GM23248 (cell line): ENCODE measurements around the gene TNIP3. TPM values are rescaled to one million over a fixed set of nuclear protein-coding genes. Genes with fewer than 3 reads are reported as not detected.
A peak's percentile ranks its signal among the peaks of the same experiment; 100 is the strongest.

Experiments
- DNase-seq: peaks from one replicate; pipeline ENCODE4 v3.0.0-alpha.2; 2015
- H2AFZ ChIP-seq: fragments of 200-600 bp; sonication (generic); 2 replicates; pipeline ENCODE4 v1.6.1; 2016; ENCODE audit warnings: antibody characterized with exemption
- H3F3A ChIP-seq: fragments of 200-600 bp; sonication (generic); 2 replicates; pipeline ENCODE4 v1.6.1; 2016; ENCODE audit warnings: mild to moderate bottlenecking, antibody characterized with exemption, mixed run types; ENCODE audit not compliant: insufficient read depth
- H3K27ac ChIP-seq: fragments of 200-600 bp; sonication (generic); 2 replicates; pipeline ENCODE4 v1.5.1; 2016; ENCODE audit warnings: mild to moderate bottlenecking
- H3K27me3 ChIP-seq: fragments of 200-600 bp; sonication (generic); replicated peaks from 2 replicates; pipeline ENCODE4 v1.6.1; 2016; ENCODE audit warnings: mild to moderate bottlenecking; ENCODE audit not compliant: insufficient read depth
- H3K36me3 ChIP-seq: fragments of 200-600 bp; sonication (generic); 2 replicates; pipeline ENCODE4 v1.6.1; 2016; ENCODE audit warnings: low read depth, mild to moderate bottlenecking
- H3K4me1 ChIP-seq: fragments of 200-600 bp; sonication (generic); 2 replicates; pipeline ENCODE4 v1.6.1; 2016; ENCODE audit warnings: mild to moderate bottlenecking; ENCODE audit not compliant: insufficient read depth
- H3K4me2 ChIP-seq: fragments of 200-600 bp; sonication (generic); one replicate; pipeline ENCODE4 v1.6.1; 2016; ENCODE audit warnings: mild to moderate bottlenecking; ENCODE audit not compliant: unreplicated experiment
- H3K4me3 ChIP-seq: fragments of 200-600 bp; sonication (generic); 2 replicates; pipeline ENCODE4 v1.5.1; 2016; ENCODE audit warnings: mild to moderate bottlenecking
- H3K79me2 ChIP-seq: fragments of 200-600 bp; sonication (generic); 2 replicates; pipeline ENCODE4 v1.6.1; 2016; ENCODE audit warnings: mild to moderate bottlenecking; ENCODE audit not compliant: insufficient read depth
- H3K9ac ChIP-seq: fragments of 200-600 bp; sonication (generic); 2 replicates; pipeline ENCODE4 v1.6.1; 2016; ENCODE audit warnings: mild to moderate bottlenecking
- H3K9me2 ChIP-seq: fragments of 200-600 bp; sonication (generic); 2 replicates; pipeline ENCODE4 v1.6.1; 2016; ENCODE audit warnings: mixed run types, mild to moderate bottlenecking, moderate library complexity; ENCODE audit not compliant: insufficient read depth
- H3K9me3 ChIP-seq: fragments of 200-600 bp; sonication (generic); one replicate; pipeline ENCODE4 v1.6.1; 2017; ENCODE audit warnings: low read depth
- H4K20me1 ChIP-seq: fragments of 200-600 bp; sonication (generic); 2 replicates; pipeline ENCODE4 v1.6.0; 2016; ENCODE audit not compliant: insufficient read depth
- EZH2 ChIP-seq: fragments of 200-600 bp; sonication (generic); IDR thresholded peaks from 2 replicates; pipeline ENCODE4 v1.6.1; 2018; ENCODE audit warnings: antibody characterized with exemption, mild to moderate bottlenecking; ENCODE audit not compliant: insufficient read depth, poor library complexity, severe bottlenecking
- EZH2phosphoT487 ChIP-seq: fragments of 200-600 bp; sonication (generic); IDR thresholded peaks from 2 replicates; pipeline ENCODE4 v1.6.1; 2018; ENCODE audit warnings: antibody characterized with exemption, moderate library complexity, mild to moderate bottlenecking, low read depth; ENCODE audit not compliant: insufficient read depth
- WGBS, 2 experiments: methylation state at CpG; one replicate each; pipeline ENCODE4 v1.1.6; 2015 to 2017; ENCODE audit warnings: low lambda C conversion rate in 2 of 2, low coverage in 1 of 2; ENCODE audit errors: missing lambda C conversion rate in 2 of 2; 5-methylcytosine and 5-hydroxymethylcytosine counted together
- in situ Hi-C: fragments of 300-500 bp; cut with MboI; formaldehyde crosslinking; loops from 2 replicates; pipeline ENCODE4 v1.15.0; 2020
- polyA plus RNA-seq: library from polyadenylated mRNA; unstranded; fragments of >200 nt; fragmentation: Nextera tagmentation; extraction: Ambion mirVana; gene quantifications from 2 replicates; pipeline ENCODE4 v1.2.1, GENCODE V29; 2016
- total RNA-seq: library from RNA; depleted of rRNA; stranded (reverse); fragments of >200 nt; shearing (Covaris generic); gene quantifications from 2 replicates; pipeline ENCODE4 v1.2.3, GENCODE V29; 2014

The TNIP3 gene
- total and polyA plus RNA-seq, 2 experiments from 2014 or later, result 0.76 to 2.2 TPM

DNA sequence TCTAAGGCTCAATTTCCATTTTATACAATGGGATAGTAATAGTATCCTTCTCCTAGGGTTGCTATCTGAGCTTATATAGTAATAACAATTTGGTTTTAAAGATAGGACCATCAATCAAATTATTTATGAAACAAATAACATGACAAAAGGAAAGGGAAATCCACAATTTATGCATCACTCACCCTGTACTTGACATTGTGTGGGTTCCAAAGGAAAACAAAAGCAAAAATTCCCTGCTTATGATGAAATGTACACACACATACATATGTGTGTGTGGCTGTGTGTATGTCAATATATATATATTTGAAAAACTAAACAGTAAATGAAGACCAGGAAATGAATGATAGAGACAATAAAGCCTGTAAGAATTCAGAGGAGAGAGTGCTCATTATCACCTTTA lies 2.9 kb upstream of the TNIP3 start:
- no peak overlapping the region for H3K4me3 ChIP-seq
- in situ Hi-C loops, result no loop called here

DNA sequence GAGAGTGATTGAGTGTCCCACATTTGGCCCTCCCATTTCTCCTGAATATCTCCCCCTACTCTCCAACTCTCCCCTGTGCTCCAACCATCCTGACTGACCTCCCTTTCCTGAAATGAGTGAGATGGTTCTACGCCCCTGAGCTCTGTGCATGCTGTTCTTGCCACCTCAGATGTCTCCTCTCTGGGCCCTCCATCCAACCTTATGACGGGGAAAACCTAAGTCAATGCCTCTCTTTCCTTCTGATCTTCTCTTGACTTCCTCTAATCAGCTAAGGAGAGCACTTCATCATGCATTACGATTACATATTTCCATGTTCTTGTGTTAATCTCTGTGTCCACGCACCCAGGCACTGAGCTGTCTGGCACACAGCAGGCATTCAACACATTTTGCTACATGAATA lies 1.1 kb upstream of the TNIP3 start:
- TF ChIP-seq EZH2phosphoT487 (no peak), EZH2 (no peak)

More for the DNA sequence above, 2.9 kb upstream of the TNIP3 start:
- Histone ChIP-seq H2AFZ (no peak overlapping the region), H3K9ac (no peak overlapping the region), H3K9me3 (no peaks in the 10 kb centered on the region), H3K27ac (no peak overlapping the region), H3K27me3 (no peaks in the 10 kb centered on the region), H3K9me2 (no peaks in the 10 kb centered on the region), H3K36me3 (no peaks in the 10 kb centered on the region), H3F3A (no peaks in the 10 kb centered on the region), H3K4me2 (no peak overlapping the region), H3K79me2 (no peaks in the 10 kb centered on the region), H3K4me1 (no peaks in the 10 kb centered on the region), H4K20me1 (no peaks in the 10 kb centered on the region)
- no peak for DNase-seq
- TF ChIP-seq EZH2 (no peak), EZH2phosphoT487 (no peak)

DNA sequence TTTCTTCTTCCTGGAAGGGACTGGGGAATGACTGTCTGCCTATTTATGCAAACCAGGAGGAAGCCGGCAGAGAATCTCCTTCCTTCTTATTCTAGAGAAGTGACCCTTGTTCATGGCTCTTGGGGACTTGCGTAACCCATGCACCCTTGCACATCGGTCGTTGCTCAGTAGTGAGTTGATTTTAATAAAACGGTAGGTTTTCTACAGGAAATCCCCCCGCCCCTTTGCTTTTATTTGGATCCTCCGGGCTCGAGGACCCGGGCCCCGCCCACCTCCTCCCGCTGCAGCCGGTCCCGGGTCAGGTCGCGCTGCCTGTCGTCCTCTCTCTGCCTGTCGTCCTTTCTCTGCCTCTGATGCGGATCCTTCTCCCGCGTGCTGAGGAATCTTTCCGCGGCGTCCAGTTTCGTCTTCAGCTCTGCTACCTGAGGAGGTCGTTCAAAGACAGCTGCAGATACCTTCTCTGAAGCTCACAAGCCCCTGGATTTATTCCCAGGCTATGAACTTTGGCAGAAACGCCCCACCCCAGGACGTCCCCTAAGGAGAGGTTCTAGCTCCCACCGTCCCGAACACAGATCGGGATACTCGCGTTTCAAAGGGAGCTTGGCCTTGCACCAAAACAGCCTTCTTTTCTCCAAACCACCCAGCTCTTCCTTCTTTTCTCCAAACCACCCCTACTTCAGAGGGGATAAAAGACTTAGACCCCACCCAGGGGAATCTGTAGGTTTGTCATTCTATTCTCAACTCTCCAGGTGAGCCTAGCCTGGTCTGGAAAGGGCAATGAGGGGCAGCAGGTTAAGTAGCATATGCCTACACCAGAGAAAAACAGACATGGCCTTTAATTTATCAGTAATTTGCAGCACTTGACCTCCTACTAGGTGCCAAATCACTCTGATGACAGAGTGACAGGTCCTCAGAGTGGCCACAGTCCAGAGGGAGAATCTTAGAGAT lies 7.0 kb downstream of the TNIP3 start:
- WGBS, 2 experiments, result 3% methylated on average over 31 to 32 of the region's 32 CpGs
- no peak for TF ChIP-seq EZH2phosphoT487
- TF ChIP-seq EZH2, result no peak
- in situ Hi-C loops, result no loop called here

More for the DNA sequence above, 1.1 kb upstream of the TNIP3 start:
- no peaks in the 10 kb centered on the region for H3K36me3 ChIP-seq
- no peak overlapping the region for H3K4me2 ChIP-seq
- H3K27ac ChIP-seq, result no peak overlapping the region
- H4K20me1 ChIP-seq, result no peaks in the 10 kb centered on the region
- WGBS, 2 experiments, result 94 to 98% methylated on average over 4 of the region's 4 CpGs
- H3K9me2 ChIP-seq, result no peaks in the 10 kb centered on the region
- no peaks in the 10 kb centered on the region for H3K27me3 ChIP-seq
- no peaks in the 10 kb centered on the region for H3K79me2 ChIP-seq
- H3K4me1 ChIP-seq, result no peaks in the 10 kb centered on the region
- no peak overlapping the region for H2AFZ ChIP-seq
- no peak overlapping the region for H3K4me3 ChIP-seq
- H3K9me3 ChIP-seq, result no peaks in the 10 kb centered on the region
- DNase-seq, result no peak
- H3F3A ChIP-seq, result no peaks in the 10 kb centered on the region
- in situ Hi-C loops, result no loop called here
- H3K9ac ChIP-seq, result no peak overlapping the region

DNA sequence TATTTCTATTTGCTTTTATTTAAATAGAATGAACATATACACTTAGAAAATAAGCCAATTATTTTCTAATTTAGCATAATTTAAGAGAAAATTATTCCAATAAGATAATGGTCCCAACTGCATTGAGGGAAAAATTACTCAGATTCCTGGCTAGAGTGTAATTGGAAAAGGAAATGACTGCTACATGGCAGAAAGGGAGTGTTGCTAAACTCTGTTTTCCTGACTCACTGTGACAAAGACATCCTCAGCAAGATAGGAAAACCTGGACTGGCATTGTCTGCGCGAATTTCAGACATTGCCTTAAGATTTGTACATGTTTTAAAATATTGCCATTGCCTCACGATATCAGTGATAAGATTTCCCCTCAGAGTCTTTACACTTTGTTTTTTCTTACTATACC lies 8.2 kb downstream of the TNIP3 start:
- Histone ChIP-seq H3F3A (no peaks in the 10 kb centered on the region), H3K9me3 (no peaks in the 10 kb centered on the region), H3K79me2 (no peaks in the 10 kb centered on the region), H4K20me1 (no peaks in the 10 kb centered on the region), H3K4me2 (peak overlapping the region; percentile 92), H3K27ac (peak overlapping the region; percentile 74), H3K9me2 (no peaks in the 10 kb centered on the region), H3K27me3 (no peaks in the 10 kb centered on the region), H3K36me3 (no peaks in the 10 kb centered on the region), H2AFZ (peak overlapping the region; percentile 94), H3K9ac (peak overlapping the region; percentile 71), H3K4me1 (peaks cover 28% of the 10 kb centered on the region), H3K4me3 (peak overlapping the region; percentile 73)
- peak; percentile 93 for DNase-seq
- WGBS, 2 experiments, result 2 to 8% methylated on average over 3 of the region's 3 CpGs
- in situ Hi-C loops, result no loop called here
- TF ChIP-seq EZH2phosphoT487, result no peak
- no peak for TF ChIP-seq EZH2

More for the DNA sequence above, 7.0 kb downstream of the TNIP3 start:
- peak; percentile 61 for DNase-seq
- peak overlapping the region; percentile 73 for H3K4me3 ChIP-seq
- peak overlapping the region; percentile 94 for H2AFZ ChIP-seq
- H3K27me3 ChIP-seq, result no peaks in the 10 kb centered on the region
- H3K79me2 ChIP-seq, result no peaks in the 10 kb centered on the region
- no peaks in the 10 kb centered on the region for H3K36me3 ChIP-seq
- peak overlapping the region; percentile 92 for H3K4me2 ChIP-seq
- no peaks in the 10 kb centered on the region for H3F3A ChIP-seq
- H3K4me1 ChIP-seq, result peaks cover 16% of the 10 kb centered on the region
- no peaks in the 10 kb centered on the region for H3K9me3 ChIP-seq
- H4K20me1 ChIP-seq, result no peaks in the 10 kb centered on the region
- H3K27ac ChIP-seq, result 0 out of 2 replicates have a peak overlapping the region, but pooled peaks have one; percentile 74
- H3K9me2 ChIP-seq, result no peaks in the 10 kb centered on the region
- H3K9ac ChIP-seq, result peak overlapping the region; percentile 71
